MCF 10A (cell line): ENCODE data around the gene GEMIN5. TPM values are rescaled to one million over a fixed set of nuclear protein-coding genes. Genes with fewer than 3 reads are reported as not detected.
A peak's percentile ranks its signal among the peaks of the same experiment; 100 is the strongest.

ENCODE experiments used
- BruUV-seq: library from RNA; stranded (reverse); fragments of 400-500 nt; replicated peaks from 2 replicates; lab custom pipeline; 2021; lab: Mats Ljungman, UMichigan
- CTCF ChIA-PET: fragments of 300-600 bp; sonication (Branson Sonifier 250); formaldehyde crosslinking; extraction: SDS; loops from one replicate; lab custom pipeline; 2021; ENCODE audit warnings: antibody characterized with exemption, inconsistent platforms; lab: Yijun Ruan, JAX
- POLR2A ChIA-PET: fragments of 300-600, 350-650 bp; sonication (Branson Sonifier 250); formaldehyde crosslinking; extraction: SDS; loops from one replicate; lab custom pipeline; 2020; ENCODE audit warnings: antibody characterized with exemption, inconsistent platforms; lab: Yijun Ruan, JAX
- DNase-seq: peaks from one replicate; pipeline ENCODE4 v3.0.0-alpha.2; 2018; ENCODE audit not compliant: unreplicated experiment
- H3K27ac Mint-ChIP-seq: one replicate; pipeline ENCODE4 v1.8.0; 2022; ENCODE audit warnings: mild to moderate bottlenecking, low read depth, mixed read lengths; ENCODE audit not compliant: unreplicated experiment
- H3K27me3 Mint-ChIP-seq: one replicate; pipeline ENCODE4 v1.8.0; 2022; ENCODE audit warnings: mixed read lengths; ENCODE audit not compliant: insufficient read depth, unreplicated experiment
- H3K36me3 Mint-ChIP-seq: one replicate; pipeline ENCODE4 v1.8.0; 2022; ENCODE audit warnings: mild to moderate bottlenecking, moderate library complexity, mixed read lengths; ENCODE audit not compliant: insufficient read depth, unreplicated experiment
- H3K4me1 Mint-ChIP-seq: one replicate; pipeline ENCODE4 v1.8.0; 2022; ENCODE audit warnings: mixed read lengths; ENCODE audit not compliant: insufficient read depth, unreplicated experiment
- H3K4me3 Mint-ChIP-seq: one replicate; pipeline ENCODE4 v1.8.0; 2022; ENCODE audit warnings: mild to moderate bottlenecking, moderate library complexity, mixed read lengths; ENCODE audit not compliant: unreplicated experiment
- H3K9me3 Mint-ChIP-seq: one replicate; pipeline ENCODE4 v1.8.0; 2022; ENCODE audit warnings: mixed read lengths; ENCODE audit not compliant: unreplicated experiment
- CTCF ChIP-seq: fragments of 200-600 bp; IDR thresholded peaks from one replicate; pipeline ENCODE4 v1.8.0; 2022; ENCODE audit warnings: antibody characterized with exemption, mild to moderate bottlenecking; ENCODE audit not compliant: unreplicated experiment
- intact Hi-C: fragments of 100-400 bp; cut with micrococcal nuclease; formaldehyde crosslinking; loops from 2 replicates; pipeline ENCODE4 v1.14.1; 2022
- total RNA-seq: library from RNA; stranded (reverse); gene quantifications from 2 replicates; pipeline ENCODE4 v1.2.3, GENCODE V29; 2022

The GEMIN5 gene
- total RNA-seq, 1 experiment from 2014 or later, result 34.5 TPM

DNA sequence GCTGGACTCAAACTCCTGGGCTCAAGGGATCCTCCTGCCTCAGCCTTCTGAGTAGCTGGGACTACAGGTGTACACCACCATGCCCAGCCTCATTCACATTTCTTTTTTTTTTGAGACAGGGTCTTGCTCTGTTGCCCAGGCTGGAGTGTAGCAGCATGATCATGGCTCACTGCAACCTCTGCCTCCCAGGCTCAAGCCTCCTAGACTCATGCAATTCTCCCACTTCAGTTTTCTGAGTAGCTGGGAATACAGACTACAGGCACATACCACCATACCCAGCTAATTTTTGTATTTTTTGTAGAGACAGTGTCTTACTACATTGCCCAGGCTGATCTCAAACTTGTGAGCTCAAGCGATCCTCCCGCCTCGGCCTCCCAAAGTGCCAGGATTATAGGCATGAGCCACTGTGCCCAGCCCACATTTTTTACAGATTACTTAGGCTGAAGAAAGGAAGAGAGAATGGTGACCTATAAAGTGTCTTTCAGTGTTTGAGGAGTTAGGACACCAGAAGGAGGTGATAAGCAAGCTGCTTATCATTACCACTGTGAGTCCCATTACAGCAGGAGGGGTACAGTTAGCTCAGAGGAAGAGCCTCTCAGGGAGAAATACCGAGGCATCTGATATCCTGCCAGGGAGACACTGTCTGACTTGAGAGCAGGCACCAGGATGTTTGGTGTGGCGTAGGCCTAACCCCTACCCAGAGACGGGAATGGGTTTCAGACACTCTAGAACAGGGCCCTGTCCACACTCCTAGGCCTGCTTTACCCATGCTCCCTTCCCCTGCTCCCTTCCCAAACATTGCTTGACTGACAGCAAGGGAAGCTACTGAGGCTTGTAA, 97.4 kb downstream of the GEMIN5 start:
- POLR2A ChIA-PET, result interaction anchor here (0.6 to 1.8 kb wide), 6 partner anchors 8 to 19 kb away, joined by 3 to 7 read pairs (median 4); partner anchors contain the start of gene FAXDC2
- CTCF ChIA-PET, result interaction anchor here (0.7 to 1.4 kb wide), 3 partner anchors 9 to 198 kb away, joined by 4 read pairs; no protein-coding TSS in a partner anchor

More for the DNA sequence above, 97.4 kb downstream of the GEMIN5 start:
- DNase-seq, result no peak
- no peak for TF ChIP-seq CTCF
- BruUV-seq, result no TSS peak
- peaks cover 5% of the 10 kb centered on the region for H3K4me1 Mint-ChIP-seq
- no peaks in the 10 kb centered on the region for H3K9me3 Mint-ChIP-seq
- peak overlapping the region; percentile 53 for H3K27ac Mint-ChIP-seq
- intact Hi-C loops, result no loop called here
- peaks cover 32% of the 10 kb centered on the region for H3K36me3 Mint-ChIP-seq
- no peak overlapping the region for H3K4me3 Mint-ChIP-seq
- H3K27me3 Mint-ChIP-seq, result no peaks in the 10 kb centered on the region

Other genes starting within 250 kb of the GEMIN5 start
- 321 and 340 TPM in 2 replicates for gene LARP1, start 182.8 kb downstream of the GEMIN5 start, total RNA-seq
- gene FAXDC2, start 87.6 kb downstream of the GEMIN5 start, total RNA-seq, result 0.79 and 2.1 TPM in 2 replicates
- gene CNOT8, start 79.6 kb downstream of the GEMIN5 start, total RNA-seq, result 52.3 and 60.5 TPM in 2 replicates
- 123 and 127 TPM in 2 replicates for gene MRPL22, start 2.9 kb upstream of the GEMIN5 start, total RNA-seq
- gene KIF4B, start 75.5 kb upstream of the GEMIN5 start, total RNA-seq, result not detected in 2 replicates